WTC11 (cell line): ENCODE results near the gene FREM1. TPM values are rescaled to one million over a fixed set of nuclear protein-coding genes. Genes with fewer than 3 reads are reported as not detected.

Source experiments
- ATAC-seq: fragments of 200-7000 bp; cut with Tn5 transposase; 2 replicates; pipeline ENCODE4 v1.10.0; 2021; ENCODE audit warnings: mild to moderate bottlenecking, moderate library complexity
- CTCF ChIA-PET: fragments of 300-600 bp; sonication (Branson Sonifier 250); formaldehyde crosslinking; loops from one replicate; lab custom pipeline; 2021; ENCODE audit warnings: antibody characterized with exemption; lab: Charles Lee
- POLR2A ChIA-PET: fragments of 350-600 bp; sonication (Branson Sonifier 250); formaldehyde crosslinking; loops from one replicate; lab custom pipeline; 2021; ENCODE audit warnings: antibody characterized with exemption; lab: Charles Lee
- DNase-seq: peaks from one replicate; pipeline ENCODE4 v3.0.0; 2021; ENCODE audit warnings: low spot score
- H3K27ac Mint-ChIP-seq: 2 replicates; pipeline ENCODE4 v1.8.0; 2021; ENCODE audit warnings: mixed read lengths
- H3K27me3 Mint-ChIP-seq: 2 replicates; pipeline ENCODE4 v1.8.0; 2021; ENCODE audit warnings: low read depth, mild to moderate bottlenecking, moderate library complexity, mixed read lengths
- H3K36me3 Mint-ChIP-seq: 2 replicates; pipeline ENCODE4 v1.8.0; 2021; ENCODE audit warnings: mixed read lengths
- H3K4me1 Mint-ChIP-seq: 2 replicates; pipeline ENCODE4 v1.8.0; 2022; ENCODE audit warnings: mixed read lengths
- H3K4me3 Mint-ChIP-seq: 2 replicates; pipeline ENCODE4 v1.8.0; 2021; ENCODE audit warnings: mild to moderate bottlenecking, moderate library complexity, mixed read lengths
- H3K9me3 Mint-ChIP-seq: 2 replicates; pipeline ENCODE4 v1.8.0; 2021; ENCODE audit warnings: mixed read lengths
- ATF1 ChIP-seq: sonication (generic); formaldehyde crosslinking; IDR thresholded peaks from 2 replicates; pipeline ENCODE4 v1.8.1; 2023; ENCODE audit warnings: mild to moderate bottlenecking, moderate library complexity, missing genetic modification reagents
- EMX1 ChIP-seq: fragments of 250-450 bp; sonication (Bioruptor Pico); IDR thresholded peaks from 2 replicates; pipeline ENCODE4 v1.8.0; 2021; ENCODE audit warnings: mild to moderate bottlenecking
- ESRRA ChIP-seq: sonication (generic); formaldehyde crosslinking; IDR thresholded peaks from 2 replicates; pipeline ENCODE4 v1.8.1; 2022; ENCODE audit warnings: mild to moderate bottlenecking, missing genetic modification reagents, borderline replicate concordance
- HMGA2 ChIP-seq: fragments of 250-450 bp; sonication (Bioruptor Pico); IDR thresholded peaks from 2 replicates; pipeline ENCODE4 v1.4.0; 2021; ENCODE audit warnings: mild to moderate bottlenecking, moderate library complexity
- IRF2 ChIP-seq: sonication (generic); formaldehyde crosslinking; IDR thresholded peaks from 2 replicates; pipeline ENCODE4 v1.8.0; 2022; ENCODE audit warnings: low read depth, missing genetic modification reagents, borderline replicate concordance
- NFYB ChIP-seq: sonication (generic); formaldehyde crosslinking; conservative IDR thresholded peaks from 2 replicates; pipeline ENCODE4 v1.8.0; 2022; ENCODE audit warnings: low read depth, missing genetic modification reagents
- PRRX2 ChIP-seq: fragments of 250-450 bp; sonication (Bioruptor Pico); IDR thresholded peaks from 2 replicates; pipeline ENCODE4 v1.8.0; 2021; ENCODE audit warnings: mild to moderate bottlenecking
- TP53 ChIP-seq: sonication (generic); formaldehyde crosslinking; IDR thresholded peaks from 2 replicates; pipeline ENCODE4 v1.8.1; 2023; ENCODE audit warnings: mild to moderate bottlenecking, missing genetic modification reagents
- ZNF138 ChIP-seq: sonication (generic); formaldehyde crosslinking; conservative IDR thresholded peaks from 2 replicates; pipeline ENCODE4 v1.8.1; 2022; ENCODE audit warnings: mild to moderate bottlenecking, moderate library complexity, missing genetic modification reagents
- ZNF671 ChIP-seq: fragments of 250-450 bp; sonication (Bioruptor Pico); IDR thresholded peaks from 2 replicates; pipeline ENCODE4 v1.8.0; 2021; ENCODE audit warnings: mild to moderate bottlenecking
- total RNA-seq: library from RNA; stranded (reverse); gene quantifications from 3 replicates; pipeline ENCODE4 v1.2.3, GENCODE V29; 2021
- TF ChIP-seq, protein P1 (sequence below): sonication (generic); formaldehyde crosslinking; IDR thresholded peaks from 2 replicates; pipeline ENCODE4 v1.8.1; 2022; ENCODE audit warnings: missing genetic modification reagents, borderline replicate concordance
- TF ChIP-seq, protein P2 (sequence below): fragments of 250-450 bp; sonication (Bioruptor Pico); IDR thresholded peaks from 2 replicates; pipeline ENCODE4 v1.9.0; 2021; ENCODE audit warnings: mild to moderate bottlenecking, borderline replicate concordance
- TF ChIP-seq, protein P3 (sequence below): sonication (generic); formaldehyde crosslinking; IDR thresholded peaks from 2 replicates; pipeline ENCODE4 v1.8.1; 2023; ENCODE audit warnings: mild to moderate bottlenecking, missing genetic modification reagents
- TF ChIP-seq, protein P4 (sequence below): sonication (generic); formaldehyde crosslinking; IDR thresholded peaks from 2 replicates; pipeline ENCODE4 v1.8.0; 2022; ENCODE audit warnings: missing genetic modification reagents
- TF ChIP-seq, protein P5 (sequence below): sonication (generic); formaldehyde crosslinking; IDR thresholded peaks from 2 replicates; pipeline ENCODE4 v1.8.0; 2023; ENCODE audit warnings: missing genetic modification reagents
- TF ChIP-seq, protein P6 (sequence below): fragments of 250-450 bp; sonication (Bioruptor Pico); IDR thresholded peaks from 2 replicates; pipeline ENCODE4 v1.9.0; 2021; ENCODE audit warnings: moderate library complexity, mild to moderate bottlenecking, inconsistent platforms, borderline replicate concordance
- TF ChIP-seq, protein P7 (sequence below): sonication (generic); formaldehyde crosslinking; IDR thresholded peaks from 2 replicates; pipeline ENCODE4 v1.8.1; 2023; ENCODE audit warnings: mild to moderate bottlenecking, missing genetic modification reagents, borderline replicate concordance

Gene FREM1
- total RNA-seq, 1 experiment from 2014 or later = 2.8 TPM

DNA sequence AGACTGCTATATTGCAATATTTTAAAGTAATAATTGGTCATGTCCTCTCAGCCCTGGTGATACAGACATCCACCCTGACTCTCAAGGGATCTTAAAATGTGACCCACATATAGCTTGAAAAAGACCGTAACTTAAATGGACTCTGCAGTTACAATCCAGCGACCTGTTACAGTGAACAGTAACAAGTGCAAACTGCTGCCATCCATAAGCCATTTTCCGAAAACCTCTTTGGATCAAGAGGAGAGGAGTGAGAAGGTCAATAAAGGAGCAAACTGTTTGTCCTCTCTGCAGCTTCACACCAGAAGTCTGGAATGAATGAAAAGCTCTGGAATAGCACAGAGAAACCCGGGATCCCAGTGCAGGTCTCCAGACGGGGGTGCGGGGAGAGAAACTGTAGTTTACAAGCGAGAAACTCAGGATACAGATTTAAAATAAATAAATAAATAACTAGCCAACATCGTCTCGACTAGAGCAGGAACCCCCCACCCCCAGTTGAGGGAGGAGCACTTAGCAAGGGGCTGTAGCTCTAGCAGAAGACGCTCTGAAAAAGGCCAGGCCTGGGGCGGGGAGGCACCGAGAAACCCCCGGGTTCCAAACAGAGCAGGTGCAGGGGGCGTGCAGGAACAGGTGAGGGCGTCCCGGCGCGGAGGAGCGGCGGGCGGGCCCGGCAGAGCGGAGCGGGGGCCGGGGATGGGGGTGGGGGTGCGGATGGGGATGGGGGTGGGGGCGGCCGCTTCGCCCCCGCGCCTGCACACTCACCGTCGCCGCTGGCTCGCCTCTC is 217.6 kb downstream of the FREM1 start (continued):
- TF ChIP-seq TP53 (CRISPR knock-in tag) (no peak), IRF2 (CRISPR knock-in tag) (no peak), ZNF671 (no peak), ATF1 (CRISPR knock-in tag) (no peak)
- TF ChIP-seq, protein P1, sequence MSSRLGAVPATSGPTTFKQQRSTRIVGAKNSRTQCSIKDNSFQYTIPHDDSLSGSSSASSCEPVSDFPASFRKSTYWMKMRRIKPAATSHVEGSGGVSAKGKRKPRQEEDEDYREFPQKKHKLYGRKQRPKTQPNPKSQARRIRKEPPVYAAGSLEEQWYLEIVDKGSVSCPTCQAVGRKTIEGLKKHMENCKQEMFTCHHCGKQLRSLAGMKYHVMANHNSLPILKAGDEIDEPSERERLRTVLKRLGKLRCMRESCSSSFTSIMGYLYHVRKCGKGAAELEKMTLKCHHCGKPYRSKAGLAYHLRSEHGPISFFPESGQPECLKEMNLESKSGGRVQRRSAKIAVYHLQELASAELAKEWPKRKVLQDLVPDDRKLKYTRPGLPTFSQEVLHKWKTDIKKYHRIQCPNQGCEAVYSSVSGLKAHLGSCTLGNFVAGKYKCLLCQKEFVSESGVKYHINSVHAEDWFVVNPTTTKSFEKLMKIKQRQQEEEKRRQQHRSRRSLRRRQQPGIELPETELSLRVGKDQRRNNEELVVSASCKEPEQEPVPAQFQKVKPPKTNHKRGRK (CRISPR knock-in tag) = no peak
- TF ChIP-seq, protein P2, sequence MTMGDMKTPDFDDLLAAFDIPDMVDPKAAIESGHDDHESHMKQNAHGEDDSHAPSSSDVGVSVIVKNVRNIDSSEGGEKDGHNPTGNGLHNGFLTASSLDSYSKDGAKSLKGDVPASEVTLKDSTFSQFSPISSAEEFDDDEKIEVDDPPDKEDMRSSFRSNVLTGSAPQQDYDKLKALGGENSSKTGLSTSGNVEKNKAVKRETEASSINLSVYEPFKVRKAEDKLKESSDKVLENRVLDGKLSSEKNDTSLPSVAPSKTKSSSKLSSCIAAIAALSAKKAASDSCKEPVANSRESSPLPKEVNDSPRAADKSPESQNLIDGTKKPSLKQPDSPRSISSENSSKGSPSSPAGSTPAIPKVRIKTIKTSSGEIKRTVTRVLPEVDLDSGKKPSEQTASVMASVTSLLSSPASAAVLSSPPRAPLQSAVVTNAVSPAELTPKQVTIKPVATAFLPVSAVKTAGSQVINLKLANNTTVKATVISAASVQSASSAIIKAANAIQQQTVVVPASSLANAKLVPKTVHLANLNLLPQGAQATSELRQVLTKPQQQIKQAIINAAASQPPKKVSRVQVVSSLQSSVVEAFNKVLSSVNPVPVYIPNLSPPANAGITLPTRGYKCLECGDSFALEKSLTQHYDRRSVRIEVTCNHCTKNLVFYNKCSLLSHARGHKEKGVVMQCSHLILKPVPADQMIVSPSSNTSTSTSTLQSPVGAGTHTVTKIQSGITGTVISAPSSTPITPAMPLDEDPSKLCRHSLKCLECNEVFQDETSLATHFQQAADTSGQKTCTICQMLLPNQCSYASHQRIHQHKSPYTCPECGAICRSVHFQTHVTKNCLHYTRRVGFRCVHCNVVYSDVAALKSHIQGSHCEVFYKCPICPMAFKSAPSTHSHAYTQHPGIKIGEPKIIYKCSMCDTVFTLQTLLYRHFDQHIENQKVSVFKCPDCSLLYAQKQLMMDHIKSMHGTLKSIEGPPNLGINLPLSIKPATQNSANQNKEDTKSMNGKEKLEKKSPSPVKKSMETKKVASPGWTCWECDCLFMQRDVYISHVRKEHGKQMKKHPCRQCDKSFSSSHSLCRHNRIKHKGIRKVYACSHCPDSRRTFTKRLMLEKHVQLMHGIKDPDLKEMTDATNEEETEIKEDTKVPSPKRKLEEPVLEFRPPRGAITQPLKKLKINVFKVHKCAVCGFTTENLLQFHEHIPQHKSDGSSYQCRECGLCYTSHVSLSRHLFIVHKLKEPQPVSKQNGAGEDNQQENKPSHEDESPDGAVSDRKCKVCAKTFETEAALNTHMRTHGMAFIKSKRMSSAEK = no peak
- TF ChIP-seq, protein P3, sequence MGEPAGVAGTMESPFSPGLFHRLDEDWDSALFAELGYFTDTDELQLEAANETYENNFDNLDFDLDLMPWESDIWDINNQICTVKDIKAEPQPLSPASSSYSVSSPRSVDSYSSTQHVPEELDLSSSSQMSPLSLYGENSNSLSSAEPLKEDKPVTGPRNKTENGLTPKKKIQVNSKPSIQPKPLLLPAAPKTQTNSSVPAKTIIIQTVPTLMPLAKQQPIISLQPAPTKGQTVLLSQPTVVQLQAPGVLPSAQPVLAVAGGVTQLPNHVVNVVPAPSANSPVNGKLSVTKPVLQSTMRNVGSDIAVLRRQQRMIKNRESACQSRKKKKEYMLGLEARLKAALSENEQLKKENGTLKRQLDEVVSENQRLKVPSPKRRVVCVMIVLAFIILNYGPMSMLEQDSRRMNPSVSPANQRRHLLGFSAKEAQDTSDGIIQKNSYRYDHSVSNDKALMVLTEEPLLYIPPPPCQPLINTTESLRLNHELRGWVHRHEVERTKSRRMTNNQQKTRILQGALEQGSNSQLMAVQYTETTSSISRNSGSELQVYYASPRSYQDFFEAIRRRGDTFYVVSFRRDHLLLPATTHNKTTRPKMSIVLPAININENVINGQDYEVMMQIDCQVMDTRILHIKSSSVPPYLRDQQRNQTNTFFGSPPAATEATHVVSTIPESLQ (CRISPR knock-in tag) = no peak

DNA sequence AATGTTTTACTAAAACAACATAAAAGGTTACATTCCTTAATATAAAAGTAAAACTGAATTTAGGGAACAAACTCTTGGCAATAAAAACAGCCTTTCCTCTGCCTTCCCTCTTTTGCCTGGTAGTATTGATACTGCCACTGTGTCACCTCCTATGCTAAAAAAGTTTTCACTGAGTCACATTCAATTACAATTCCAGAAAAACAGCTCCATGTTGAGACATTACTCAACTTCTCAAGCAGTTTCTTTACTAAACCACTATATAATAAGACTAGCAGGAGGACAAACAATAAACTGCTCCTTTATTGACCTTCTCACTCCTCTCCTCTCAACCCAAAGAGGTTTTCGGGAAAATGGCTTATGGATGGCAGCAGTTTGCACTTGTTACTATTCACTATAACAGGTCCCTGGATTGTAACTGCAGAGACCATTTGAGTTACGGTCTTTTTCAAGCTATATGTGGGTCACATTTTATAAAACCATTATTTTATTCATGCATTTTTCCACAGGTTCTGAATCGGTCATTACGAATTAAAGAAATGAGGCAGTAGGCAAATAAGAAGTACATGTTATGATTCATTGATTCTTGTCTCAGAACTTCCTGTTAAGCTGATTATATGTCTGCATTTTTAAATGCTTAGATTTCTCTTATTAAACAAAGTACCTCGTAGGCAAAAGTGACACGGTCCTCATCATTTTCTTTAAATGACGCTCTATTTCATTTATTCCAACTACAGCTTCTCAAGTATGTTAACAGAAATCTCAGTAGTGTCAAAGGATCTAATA is 219.1 kb downstream of the FREM1 start:
- no peak overlapping the region for H3K27ac Mint-ChIP-seq
- H3K9me3 Mint-ChIP-seq = no peaks in the 10 kb centered on the region
- DNase-seq (no peak), ATAC-seq (no peak)
- H3K27me3 Mint-ChIP-seq = peaks cover 15% of the 10 kb centered on the region
- peaks cover 19% of the 10 kb centered on the region for H3K36me3 Mint-ChIP-seq
- peaks cover 27% of the 10 kb centered on the region for H3K4me1 Mint-ChIP-seq
- no peak overlapping the region for H3K4me3 Mint-ChIP-seq
- ChIA-PET CTCF (no interaction called here), POLR2A (no interaction called here)
- TF ChIP-seq ESRRA (CRISPR knock-in tag) = no peak
- TF ChIP-seq EMX1 (CRISPR knock-in tag) = no peak
- TF ChIP-seq, protein P4, sequence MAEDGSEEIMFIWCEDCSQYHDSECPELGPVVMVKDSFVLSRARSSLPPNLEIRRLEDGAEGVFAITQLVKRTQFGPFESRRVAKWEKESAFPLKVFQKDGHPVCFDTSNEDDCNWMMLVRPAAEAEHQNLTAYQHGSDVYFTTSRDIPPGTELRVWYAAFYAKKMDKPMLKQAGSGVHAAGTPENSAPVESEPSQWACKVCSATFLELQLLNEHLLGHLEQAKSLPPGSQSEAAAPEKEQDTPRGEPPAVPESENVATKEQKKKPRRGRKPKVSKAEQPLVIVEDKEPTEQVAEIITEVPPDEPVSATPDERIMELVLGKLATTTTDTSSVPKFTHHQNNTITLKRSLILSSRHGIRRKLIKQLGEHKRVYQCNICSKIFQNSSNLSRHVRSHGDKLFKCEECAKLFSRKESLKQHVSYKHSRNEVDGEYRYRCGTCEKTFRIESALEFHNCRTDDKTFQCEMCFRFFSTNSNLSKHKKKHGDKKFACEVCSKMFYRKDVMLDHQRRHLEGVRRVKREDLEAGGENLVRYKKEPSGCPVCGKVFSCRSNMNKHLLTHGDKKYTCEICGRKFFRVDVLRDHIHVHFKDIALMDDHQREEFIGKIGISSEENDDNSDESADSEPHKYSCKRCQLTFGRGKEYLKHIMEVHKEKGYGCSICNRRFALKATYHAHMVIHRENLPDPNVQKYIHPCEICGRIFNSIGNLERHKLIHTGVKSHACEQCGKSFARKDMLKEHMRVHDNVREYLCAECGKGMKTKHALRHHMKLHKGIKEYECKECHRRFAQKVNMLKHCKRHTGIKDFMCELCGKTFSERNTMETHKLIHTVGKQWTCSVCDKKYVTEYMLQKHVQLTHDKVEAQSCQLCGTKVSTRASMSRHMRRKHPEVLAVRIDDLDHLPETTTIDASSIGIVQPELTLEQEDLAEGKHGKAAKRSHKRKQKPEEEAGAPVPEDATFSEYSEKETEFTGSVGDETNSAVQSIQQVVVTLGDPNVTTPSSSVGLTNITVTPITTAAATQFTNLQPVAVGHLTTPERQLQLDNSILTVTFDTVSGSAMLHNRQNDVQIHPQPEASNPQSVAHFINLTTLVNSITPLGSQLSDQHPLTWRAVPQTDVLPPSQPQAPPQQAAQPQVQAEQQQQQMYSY = no peak
- no peak for TF ChIP-seq ZNF138
- TF ChIP-seq, protein P5, sequence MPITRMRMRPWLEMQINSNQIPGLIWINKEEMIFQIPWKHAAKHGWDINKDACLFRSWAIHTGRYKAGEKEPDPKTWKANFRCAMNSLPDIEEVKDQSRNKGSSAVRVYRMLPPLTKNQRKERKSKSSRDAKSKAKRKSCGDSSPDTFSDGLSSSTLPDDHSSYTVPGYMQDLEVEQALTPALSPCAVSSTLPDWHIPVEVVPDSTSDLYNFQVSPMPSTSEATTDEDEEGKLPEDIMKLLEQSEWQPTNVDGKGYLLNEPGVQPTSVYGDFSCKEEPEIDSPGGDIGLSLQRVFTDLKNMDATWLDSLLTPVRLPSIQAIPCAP (CRISPR knock-in tag) = no peak
- TF ChIP-seq, protein P6, sequence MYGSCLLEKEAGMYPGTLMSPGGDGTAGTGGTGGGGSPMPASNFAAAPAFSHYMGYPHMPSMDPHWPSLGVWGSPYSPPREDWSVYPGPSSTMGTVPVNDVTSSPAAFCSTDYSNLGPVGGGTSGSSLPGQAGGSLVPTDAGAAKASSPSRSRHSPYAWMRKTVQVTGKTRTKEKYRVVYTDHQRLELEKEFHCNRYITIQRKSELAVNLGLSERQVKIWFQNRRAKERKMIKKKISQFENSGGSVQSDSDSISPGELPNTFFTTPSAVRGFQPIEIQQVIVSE (CRISPR knock-in tag) = no peak
- TF ChIP-seq, protein P7, sequence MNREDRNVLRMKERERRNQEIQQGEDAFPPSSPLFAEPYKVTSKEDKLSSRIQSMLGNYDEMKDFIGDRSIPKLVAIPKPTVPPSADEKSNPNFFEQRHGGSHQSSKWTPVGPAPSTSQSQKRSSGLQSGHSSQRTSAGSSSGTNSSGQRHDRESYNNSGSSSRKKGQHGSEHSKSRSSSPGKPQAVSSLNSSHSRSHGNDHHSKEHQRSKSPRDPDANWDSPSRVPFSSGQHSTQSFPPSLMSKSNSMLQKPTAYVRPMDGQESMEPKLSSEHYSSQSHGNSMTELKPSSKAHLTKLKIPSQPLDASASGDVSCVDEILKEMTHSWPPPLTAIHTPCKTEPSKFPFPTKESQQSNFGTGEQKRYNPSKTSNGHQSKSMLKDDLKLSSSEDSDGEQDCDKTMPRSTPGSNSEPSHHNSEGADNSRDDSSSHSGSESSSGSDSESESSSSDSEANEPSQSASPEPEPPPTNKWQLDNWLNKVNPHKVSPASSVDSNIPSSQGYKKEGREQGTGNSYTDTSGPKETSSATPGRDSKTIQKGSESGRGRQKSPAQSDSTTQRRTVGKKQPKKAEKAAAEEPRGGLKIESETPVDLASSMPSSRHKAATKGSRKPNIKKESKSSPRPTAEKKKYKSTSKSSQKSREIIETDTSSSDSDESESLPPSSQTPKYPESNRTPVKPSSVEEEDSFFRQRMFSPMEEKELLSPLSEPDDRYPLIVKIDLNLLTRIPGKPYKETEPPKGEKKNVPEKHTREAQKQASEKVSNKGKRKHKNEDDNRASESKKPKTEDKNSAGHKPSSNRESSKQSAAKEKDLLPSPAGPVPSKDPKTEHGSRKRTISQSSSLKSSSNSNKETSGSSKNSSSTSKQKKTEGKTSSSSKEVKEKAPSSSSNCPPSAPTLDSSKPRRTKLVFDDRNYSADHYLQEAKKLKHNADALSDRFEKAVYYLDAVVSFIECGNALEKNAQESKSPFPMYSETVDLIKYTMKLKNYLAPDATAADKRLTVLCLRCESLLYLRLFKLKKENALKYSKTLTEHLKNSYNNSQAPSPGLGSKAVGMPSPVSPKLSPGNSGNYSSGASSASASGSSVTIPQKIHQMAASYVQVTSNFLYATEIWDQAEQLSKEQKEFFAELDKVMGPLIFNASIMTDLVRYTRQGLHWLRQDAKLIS (CRISPR knock-in tag) = no peak
- TF ChIP-seq NFYB (CRISPR knock-in tag) = no peak
- TF ChIP-seq PRRX2 = no peak
- no peak for TF ChIP-seq HMGA2 (CRISPR knock-in tag)
